ENCODE measurements around the gene CREB3L1.

Gene CREB3L1

GRCh38 chr11:46332093-46332567 lies 54.7 kb downstream of the CREB3L1 start:
- TF ChIP-seq, protein P1, sequence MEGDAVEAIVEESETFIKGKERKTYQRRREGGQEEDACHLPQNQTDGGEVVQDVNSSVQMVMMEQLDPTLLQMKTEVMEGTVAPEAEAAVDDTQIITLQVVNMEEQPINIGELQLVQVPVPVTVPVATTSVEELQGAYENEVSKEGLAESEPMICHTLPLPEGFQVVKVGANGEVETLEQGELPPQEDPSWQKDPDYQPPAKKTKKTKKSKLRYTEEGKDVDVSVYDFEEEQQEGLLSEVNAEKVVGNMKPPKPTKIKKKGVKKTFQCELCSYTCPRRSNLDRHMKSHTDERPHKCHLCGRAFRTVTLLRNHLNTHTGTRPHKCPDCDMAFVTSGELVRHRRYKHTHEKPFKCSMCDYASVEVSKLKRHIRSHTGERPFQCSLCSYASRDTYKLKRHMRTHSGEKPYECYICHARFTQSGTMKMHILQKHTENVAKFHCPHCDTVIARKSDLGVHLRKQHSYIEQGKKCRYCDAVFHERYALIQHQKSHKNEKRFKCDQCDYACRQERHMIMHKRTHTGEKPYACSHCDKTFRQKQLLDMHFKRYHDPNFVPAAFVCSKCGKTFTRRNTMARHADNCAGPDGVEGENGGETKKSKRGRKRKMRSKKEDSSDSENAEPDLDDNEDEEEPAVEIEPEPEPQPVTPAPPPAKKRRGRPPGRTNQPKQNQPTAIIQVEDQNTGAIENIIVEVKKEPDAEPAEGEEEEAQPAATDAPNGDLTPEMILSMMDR (conservative IDR thresholded peaks at IDR 0.05; ENCODE audit: low read depth, low read length), result no peak
- H3K36me3 ChIP-seq (ENCODE audit: insufficient read depth), result no peaks in the 10 kb centered on the region
- H2AFZ ChIP-seq (ENCODE audit: low read depth), result no peak overlapping the region
- H3K79me2 ChIP-seq (ENCODE audit: insufficient read depth, low read depth), result no peaks in the 10 kb centered on the region
- no peaks in the 10 kb centered on the region for H3K4me1 ChIP-seq (ENCODE audit: low read depth, poor library complexity, severe bottlenecking)
- no peaks in the 10 kb centered on the region for H4K20me1 ChIP-seq (ENCODE audit: insufficient read depth)
- H3K27ac ChIP-seq, result no peak overlapping the region
- no peak overlapping the region for H3K9ac ChIP-seq
- H3K27me3 ChIP-seq (ENCODE audit: insufficient read depth, low read depth), result peaks cover 46% of the 10 kb centered on the region; the same call in 1 of the 2 replicates
- no peak overlapping the region for H3K4me3 ChIP-seq (IDR thresholded peaks at IDR 0.05; ENCODE audit: insufficient read depth, low read depth, low read length)
- no peak overlapping the region for H3K4me2 ChIP-seq

DNA sequence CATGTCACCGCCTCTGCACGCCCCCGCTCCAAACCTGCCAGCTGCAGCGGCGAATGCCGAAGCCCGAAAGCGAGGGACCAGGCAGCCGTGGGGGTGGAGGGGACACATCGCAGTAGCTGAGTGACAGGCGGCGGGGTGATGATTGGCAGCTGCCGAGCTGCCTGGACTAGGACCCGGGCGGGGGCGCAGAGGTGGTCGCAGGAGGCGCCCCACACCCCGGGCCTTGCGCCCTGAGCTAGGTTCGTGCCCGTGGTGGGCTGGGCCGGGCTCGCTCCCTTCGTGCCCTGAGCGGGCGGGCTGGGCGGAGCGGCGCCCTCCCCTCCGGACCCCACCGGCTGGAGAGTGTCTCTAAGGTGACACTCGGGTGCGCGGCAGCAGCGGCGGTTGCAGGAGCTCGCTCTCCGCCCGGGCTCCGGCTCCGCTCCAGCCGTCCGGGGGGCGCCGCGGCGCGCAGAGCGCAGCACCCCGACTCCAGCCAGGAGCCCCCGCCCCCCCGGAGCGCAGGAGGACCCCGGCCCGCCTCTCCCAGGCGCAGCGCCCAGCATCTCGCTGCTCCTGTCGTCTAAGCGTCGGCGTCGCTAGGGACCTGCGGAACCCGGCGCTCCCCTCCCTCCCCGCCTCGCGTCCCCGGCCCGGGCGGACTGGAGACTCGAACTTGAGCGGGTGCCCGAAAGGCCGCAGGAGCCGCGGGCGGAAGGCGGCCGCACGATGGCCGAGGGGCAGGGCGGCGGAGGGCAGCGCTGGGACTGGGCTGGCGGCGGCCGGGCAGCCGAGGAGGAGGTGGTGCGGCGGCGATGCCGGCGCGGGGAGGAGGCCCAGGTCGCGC lies 55.3 kb downstream of the CREB3L1 start:
- no peaks in the 10 kb centered on the region for H3K36me3 ChIP-seq (ENCODE audit: insufficient read depth)
- H3K9ac ChIP-seq, result no peak overlapping the region
- no peaks in the 10 kb centered on the region for H3K4me1 ChIP-seq (ENCODE audit: low read depth, poor library complexity, severe bottlenecking)
- no peak overlapping the region for H2AFZ ChIP-seq (ENCODE audit: low read depth)
- no peaks in the 10 kb centered on the region for H4K20me1 ChIP-seq (ENCODE audit: insufficient read depth)
- H3K4me2 ChIP-seq, result no peak overlapping the region
- TF ChIP-seq, protein P1 (conservative IDR thresholded peaks at IDR 0.05; ENCODE audit: low read depth, low read length), result no peak
- no peak overlapping the region for H3K4me3 ChIP-seq (IDR thresholded peaks at IDR 0.05; ENCODE audit: insufficient read depth, low read depth, low read length)
- H3K27ac ChIP-seq, result no peak overlapping the region
- peaks cover 46% of the 10 kb centered on the region; the same call in 1 of the 2 replicates for H3K27me3 ChIP-seq (ENCODE audit: insufficient read depth, low read depth)
- no peaks in the 10 kb centered on the region for H3K79me2 ChIP-seq (ENCODE audit: insufficient read depth, low read depth)

- peaks cover 46% of the 10 kb centered on the region; the same call in 1 of the 2 replicates for H3K27me3 ChIP-seq (ENCODE audit: insufficient read depth, low read depth)
- TF ChIP-seq, protein P1 (conservative IDR thresholded peaks at IDR 0.05; ENCODE audit: low read depth, low read length), result no peak
- H2AFZ ChIP-seq (ENCODE audit: low read depth), result no peak overlapping the region
- H3K4me1 ChIP-seq (ENCODE audit: low read depth, poor library complexity, severe bottlenecking), result no peaks in the 10 kb centered on the region
- H3K9ac ChIP-seq, result no peak overlapping the region
- no peak overlapping the region for H3K4me2 ChIP-seq
- no peaks in the 10 kb centered on the region for H3K36me3 ChIP-seq (ENCODE audit: insufficient read depth)
- no peak overlapping the region for H3K4me3 ChIP-seq (IDR thresholded peaks at IDR 0.05; ENCODE audit: insufficient read depth, low read depth, low read length)
- H4K20me1 ChIP-seq (ENCODE audit: insufficient read depth), result no peaks in the 10 kb centered on the region
- no peaks in the 10 kb centered on the region for H3K79me2 ChIP-seq (ENCODE audit: insufficient read depth, low read depth)
- H3K27ac ChIP-seq, result no peak overlapping the region
Observed at GRCh38 chr11:46333394-46333947, 56.0 kb downstream of the CREB3L1 start.

- no peaks in the 10 kb centered on the region for H4K20me1 ChIP-seq (ENCODE audit: insufficient read depth)
- no peak overlapping the region for H3K4me2 ChIP-seq
- no peak overlapping the region for H3K9ac ChIP-seq
- no peaks in the 10 kb centered on the region for H3K4me1 ChIP-seq (ENCODE audit: low read depth, poor library complexity, severe bottlenecking)
- H3K27ac ChIP-seq, result no peak overlapping the region
- H3K79me2 ChIP-seq (ENCODE audit: insufficient read depth, low read depth), result no peaks in the 10 kb centered on the region
- peaks cover 45% of the 10 kb centered on the region; the same call in 1 of the 2 replicates for H3K27me3 ChIP-seq (ENCODE audit: insufficient read depth, low read depth)
- no peak overlapping the region for H2AFZ ChIP-seq (ENCODE audit: low read depth)
- no peak overlapping the region for H3K4me3 ChIP-seq (IDR thresholded peaks at IDR 0.05; ENCODE audit: insufficient read depth, low read depth, low read length)
- no peaks in the 10 kb centered on the region for H3K36me3 ChIP-seq (ENCODE audit: insufficient read depth)
- TF ChIP-seq, protein P1 (conservative IDR thresholded peaks at IDR 0.05; ENCODE audit: low read depth, low read length), result no peak
Observed at GRCh38 chr11:46334211-46334610, 56.7 kb downstream of the CREB3L1 start.

Data from KMS-11 (cell line).